Sigmoid colon (tissue), 4 donors: ENCODE results near the gene CRACR2B.

Experiments
- CTCF ChIP-seq, 4 experiments: fragments of 450-650 bp in 3 of 4; fragments of 200-600 bp in 1 of 4; IDR thresholded peaks; one replicate each; pipeline ENCODE4 v1.5.1; 2016 to 2019; ENCODE audit warnings: antibody characterized with exemption in 4 of 4, mild to moderate bottlenecking in 3 of 4, moderate library complexity in 2 of 4
- POLR2A ChIP-seq, 2 donors: fragments of 450-650 bp; IDR thresholded peaks; one replicate each; pipeline ENCODE4 v1.6.1; 2016; ENCODE audit warnings: antibody characterized with exemption in 2 of 2, mild to moderate bottlenecking in 2 of 2, moderate library complexity in 2 of 2
- POLR2AphosphoS5 ChIP-seq, 4 donors: sonication (generic); formaldehyde crosslinking; IDR thresholded peaks; one replicate each; pipeline ENCODE4 v1.6.1; 2017; ENCODE audit warnings: antibody characterized with exemption in 4 of 4

GRCh38 chr11:846496-847098 is 18.9 kb downstream of the CRACR2B start:
- TF ChIP-seq CTCF (IDR thresholded peaks at IDR 0.05) (no peak), POLR2AphosphoS5 (IDR thresholded peaks at IDR 0.05) (no peak), POLR2A (IDR thresholded peaks at IDR 0.05) (no peak)
